GM12875 (cell line): Measurements from ENCODE around the gene RXFP1.

Experiments
- H3K4me3 ChIP-seq: one replicate; pipeline ENCODE4 v1.5.1; 2011; ENCODE audit warnings: low read depth, low read length, control low read depth
- CTCF ChIP-seq: IDR thresholded peaks from 2 replicates; pipeline ENCODE4 v1.5.1; 2011; ENCODE audit warnings: low read depth, mild to moderate bottlenecking, control low read depth, inconsistent platforms, low read length, moderate library complexity, borderline replicate concordance; ENCODE audit not compliant: insufficient read depth

The RXFP1 gene

GRCh38 chr4:158571736-158572135 lies 50.1 kb downstream of the RXFP1 start:
- TF ChIP-seq CTCF, result no peak
- H3K4me3 ChIP-seq, result no peak overlapping the region

- H3K4me3 ChIP-seq, result no peak overlapping the region
- no peak for TF ChIP-seq CTCF
Observed at GRCh38 chr4:158572608-158573007, 50.9 kb downstream of the RXFP1 start.

GRCh38 chr4:158578476-158578875 lies 56.8 kb downstream of the RXFP1 start:
- no peak for TF ChIP-seq CTCF
- H3K4me3 ChIP-seq, result no peak overlapping the region

- no peak for TF ChIP-seq CTCF
- no peak overlapping the region for H3K4me3 ChIP-seq
Observed at GRCh38 chr4:158580064-158580463, 58.4 kb downstream of the RXFP1 start.

- TF ChIP-seq CTCF, result no peak
- H3K4me3 ChIP-seq, result no peak overlapping the region
Observed at GRCh38 chr4:158581161-158581560, 59.5 kb downstream of the RXFP1 start.

GRCh38 chr4:158586881-158587280 lies 65.2 kb downstream of the RXFP1 start:
- no peak for TF ChIP-seq CTCF
- no peak overlapping the region for H3K4me3 ChIP-seq

- no peak overlapping the region for H3K4me3 ChIP-seq
- TF ChIP-seq CTCF, result no peak
Observed at GRCh38 chr4:158588285-158588684, 66.6 kb downstream of the RXFP1 start.
